ENCODE data around the gene GLB1L3. TPM values are rescaled to one million over a fixed set of nuclear protein-coding genes. Genes with fewer than 3 reads are reported as not detected.

Gene GLB1L3
- total RNA-seq, 3 donors from 2014 or later (not counting 1 experiment from before 2014, with no cell fraction given) = 0.38 TPM; not detected in 2

- Histone ChIP-seq H3K27ac (ENCODE audit: low read length) (no peak overlapping the region), H3K4me3 (ENCODE audit: low read length) (no peak overlapping the region), H3K9me3 (ENCODE audit: control insufficient read depth, insufficient read depth, low read length) (no peaks in the 10 kb centered on the region), H3K36me3 (ENCODE audit: control insufficient read depth, insufficient read depth, low read length) (no peaks in the 10 kb centered on the region), H3K27me3 (ENCODE audit: control insufficient read depth, insufficient read depth, low read length) (no peaks in the 10 kb centered on the region), H3K4me1 (ENCODE audit: control insufficient read depth, insufficient read depth, low read length) (peaks cover 27% of the 10 kb centered on the region)
- peaks cover 22 to 33% of the 10 kb centered on the region in 2 donors for H3K4me1 Mint-ChIP-seq
- no peak for ATAC-seq
- TF ChIP-seq, protein P1, sequence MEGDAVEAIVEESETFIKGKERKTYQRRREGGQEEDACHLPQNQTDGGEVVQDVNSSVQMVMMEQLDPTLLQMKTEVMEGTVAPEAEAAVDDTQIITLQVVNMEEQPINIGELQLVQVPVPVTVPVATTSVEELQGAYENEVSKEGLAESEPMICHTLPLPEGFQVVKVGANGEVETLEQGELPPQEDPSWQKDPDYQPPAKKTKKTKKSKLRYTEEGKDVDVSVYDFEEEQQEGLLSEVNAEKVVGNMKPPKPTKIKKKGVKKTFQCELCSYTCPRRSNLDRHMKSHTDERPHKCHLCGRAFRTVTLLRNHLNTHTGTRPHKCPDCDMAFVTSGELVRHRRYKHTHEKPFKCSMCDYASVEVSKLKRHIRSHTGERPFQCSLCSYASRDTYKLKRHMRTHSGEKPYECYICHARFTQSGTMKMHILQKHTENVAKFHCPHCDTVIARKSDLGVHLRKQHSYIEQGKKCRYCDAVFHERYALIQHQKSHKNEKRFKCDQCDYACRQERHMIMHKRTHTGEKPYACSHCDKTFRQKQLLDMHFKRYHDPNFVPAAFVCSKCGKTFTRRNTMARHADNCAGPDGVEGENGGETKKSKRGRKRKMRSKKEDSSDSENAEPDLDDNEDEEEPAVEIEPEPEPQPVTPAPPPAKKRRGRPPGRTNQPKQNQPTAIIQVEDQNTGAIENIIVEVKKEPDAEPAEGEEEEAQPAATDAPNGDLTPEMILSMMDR (IDR thresholded peaks at IDR 0.05) = no peak
- H3K9me3 Mint-ChIP-seq = no peaks in the 10 kb centered on the region
- H3K4me3 Mint-ChIP-seq = no peak overlapping the region
- intact Hi-C loops (cut with micrococcal nuclease) = no loop called here
- no peak for DNase-seq
- H3K27ac Mint-ChIP-seq = no peak overlapping the region
- peaks cover 0 to under 1% of the 10 kb centered on the region in 2 donors for H3K27me3 Mint-ChIP-seq (ENCODE audit: low read depth in 2 of 2)
- WGBS (ENCODE audit: insufficient coverage) = 86% methylated on average over 4 of the region's 4 CpGs
- no peaks in the 10 kb centered on the region for H3K36me3 Mint-ChIP-seq
These were observed 69.0 kb downstream of the GLB1L3 start for GRCh38 chr11:134345237-134345550.

DNA sequence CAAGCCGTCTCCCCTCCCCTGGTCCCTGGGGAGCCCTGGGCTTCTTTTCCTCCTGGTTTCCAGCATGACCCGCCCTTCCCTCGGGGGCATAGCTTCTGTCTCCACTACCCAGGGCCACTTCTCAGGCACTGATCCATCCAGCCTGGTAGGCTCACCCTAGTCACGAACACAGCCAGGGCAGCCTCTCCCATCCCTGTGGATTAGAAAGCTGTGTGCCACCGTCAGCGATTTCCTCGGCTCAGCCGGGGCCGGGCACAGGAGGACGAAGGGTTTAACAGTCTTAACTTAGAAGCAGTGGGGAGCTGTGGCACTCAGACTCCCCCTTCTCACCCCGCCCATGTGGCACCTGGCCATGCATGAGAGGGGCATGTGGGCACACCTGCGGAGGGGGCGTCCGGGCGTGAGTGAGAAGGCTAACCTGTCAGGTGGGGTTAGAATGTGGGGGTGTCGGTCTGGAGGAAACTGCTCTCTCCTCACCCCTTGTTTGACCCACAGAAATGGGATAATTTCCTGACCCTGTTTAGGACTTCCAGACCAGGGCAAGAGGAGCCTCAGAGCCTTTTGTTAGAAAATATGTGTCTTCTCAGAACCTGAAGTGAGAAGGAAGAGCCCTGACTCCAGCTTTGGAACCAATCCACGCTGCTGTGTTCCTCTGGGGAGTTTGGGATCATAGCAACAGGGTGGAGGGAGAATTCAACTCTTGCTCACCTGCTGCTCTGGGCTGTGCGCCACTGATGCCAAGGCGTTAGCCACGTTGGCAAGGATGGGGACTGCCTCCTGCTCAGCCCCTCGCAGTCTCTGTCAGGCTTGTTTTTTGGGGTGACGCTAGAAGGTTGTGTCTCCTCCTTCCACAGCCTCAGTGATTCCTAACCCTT lies 70.2 kb downstream of the GLB1L3 start:
- Histone ChIP-seq H3K27me3 (ENCODE audit: control insufficient read depth, insufficient read depth, low read length) (no peaks in the 10 kb centered on the region), H3K27ac (ENCODE audit: low read length) (no peak overlapping the region), H3K36me3 (ENCODE audit: control insufficient read depth, insufficient read depth, low read length) (no peaks in the 10 kb centered on the region), H3K4me3 (ENCODE audit: low read length) (no peak overlapping the region), H3K9me3 (ENCODE audit: control insufficient read depth, insufficient read depth, low read length) (no peaks in the 10 kb centered on the region), H3K4me1 (ENCODE audit: control insufficient read depth, insufficient read depth, low read length) (peaks cover 31% of the 10 kb centered on the region)
- Mint-ChIP-seq H3K27ac (peak overlapping the region; percentile 41 to 58), H3K27me3 (ENCODE audit: low read depth in 2 of 2) (no peaks in the 10 kb centered on the region), H3K4me1 (peaks cover 31 to 40% of the 10 kb centered on the region in 2 donors), H3K4me3 (no peak overlapping the region), H3K9me3 (no peaks in the 10 kb centered on the region), H3K36me3 (no peaks in the 10 kb centered on the region)
- DNase-seq (no peak), ATAC-seq (no peak)
- intact Hi-C loops (cut with micrococcal nuclease) = no loop called here
- WGBS (ENCODE audit: insufficient coverage) = 88% methylated on average over 22 of the region's 22 CpGs
- TF ChIP-seq, protein P1 (IDR thresholded peaks at IDR 0.05) = no peak

- H3K27me3 Mint-ChIP-seq (ENCODE audit: low read depth in 2 of 2) = no peaks in the 10 kb centered on the region
- peaks cover 31 to 40% of the 10 kb centered on the region in 2 donors for H3K4me1 Mint-ChIP-seq
- no peaks in the 10 kb centered on the region for H3K9me3 Mint-ChIP-seq
- Histone ChIP-seq H3K27ac (ENCODE audit: low read length) (no peak overlapping the region), H3K27me3 (ENCODE audit: control insufficient read depth, insufficient read depth, low read length) (no peaks in the 10 kb centered on the region), H3K36me3 (ENCODE audit: control insufficient read depth, insufficient read depth, low read length) (no peaks in the 10 kb centered on the region), H3K4me3 (ENCODE audit: low read length) (no peak overlapping the region), H3K9me3 (ENCODE audit: control insufficient read depth, insufficient read depth, low read length) (no peaks in the 10 kb centered on the region), H3K4me1 (ENCODE audit: control insufficient read depth, insufficient read depth, low read length) (peaks cover 31% of the 10 kb centered on the region)
- H3K4me3 Mint-ChIP-seq = peak overlapping the region; percentile 28
- DNase-seq (no peak), ATAC-seq (no peak)
- intact Hi-C loops (cut with micrococcal nuclease) = no loop called here
- peak overlapping the region; percentile 41 to 58 for H3K27ac Mint-ChIP-seq
- 79% methylated on average over 5 of the region's 5 CpGs for WGBS (ENCODE audit: insufficient coverage)
- TF ChIP-seq, protein P1 (IDR thresholded peaks at IDR 0.05) = no peak
- no peaks in the 10 kb centered on the region for H3K36me3 Mint-ChIP-seq
These were observed 70.8 kb downstream of the GLB1L3 start for GRCh38 chr11:134346976-134347350.
